ENCODE results near the gene WDR35. TPM values are rescaled to one million over a fixed set of nuclear protein-coding genes. Genes with fewer than 3 reads are reported as not detected.

The WDR35 gene
- total RNA-seq, 4 donors from 2014 or later = 2.9 to 10.9 (median 6.9) TPM

DNA sequence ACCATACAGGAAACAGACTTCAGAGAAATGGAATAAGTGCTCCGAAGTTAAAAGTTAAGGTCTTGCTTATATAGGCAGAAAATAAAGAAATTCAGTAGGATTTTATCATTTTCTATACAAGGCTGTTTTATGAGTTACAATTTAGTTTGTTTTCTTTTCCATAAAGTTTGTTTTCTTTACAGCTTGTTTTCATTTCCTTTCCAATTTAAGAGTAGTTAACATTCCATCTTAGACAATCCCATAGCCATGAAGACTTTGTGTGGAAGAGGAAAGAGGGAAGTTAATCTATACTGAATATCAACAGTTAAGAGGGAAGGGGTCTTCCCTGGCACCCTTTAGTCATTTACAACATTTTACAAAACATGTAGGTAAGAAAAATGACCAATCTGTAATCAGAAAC is 114.6 kb downstream of the WDR35 start:
- no peak overlapping the region for H3K4me3 ChIP-seq
- no peaks in the 10 kb centered on the region for H3K27me3 ChIP-seq
- H3K27ac ChIP-seq = no peak overlapping the region
- no peak for TF ChIP-seq POLR2AphosphoS5 (IDR thresholded peaks at IDR 0.05)
- TF ChIP-seq POLR2A (IDR thresholded peaks at IDR 0.05) = no peak
- TF ChIP-seq, protein P1, sequence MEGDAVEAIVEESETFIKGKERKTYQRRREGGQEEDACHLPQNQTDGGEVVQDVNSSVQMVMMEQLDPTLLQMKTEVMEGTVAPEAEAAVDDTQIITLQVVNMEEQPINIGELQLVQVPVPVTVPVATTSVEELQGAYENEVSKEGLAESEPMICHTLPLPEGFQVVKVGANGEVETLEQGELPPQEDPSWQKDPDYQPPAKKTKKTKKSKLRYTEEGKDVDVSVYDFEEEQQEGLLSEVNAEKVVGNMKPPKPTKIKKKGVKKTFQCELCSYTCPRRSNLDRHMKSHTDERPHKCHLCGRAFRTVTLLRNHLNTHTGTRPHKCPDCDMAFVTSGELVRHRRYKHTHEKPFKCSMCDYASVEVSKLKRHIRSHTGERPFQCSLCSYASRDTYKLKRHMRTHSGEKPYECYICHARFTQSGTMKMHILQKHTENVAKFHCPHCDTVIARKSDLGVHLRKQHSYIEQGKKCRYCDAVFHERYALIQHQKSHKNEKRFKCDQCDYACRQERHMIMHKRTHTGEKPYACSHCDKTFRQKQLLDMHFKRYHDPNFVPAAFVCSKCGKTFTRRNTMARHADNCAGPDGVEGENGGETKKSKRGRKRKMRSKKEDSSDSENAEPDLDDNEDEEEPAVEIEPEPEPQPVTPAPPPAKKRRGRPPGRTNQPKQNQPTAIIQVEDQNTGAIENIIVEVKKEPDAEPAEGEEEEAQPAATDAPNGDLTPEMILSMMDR (IDR thresholded peaks at IDR 0.05) = no peak
- no peak for TF ChIP-seq EP300 (IDR thresholded peaks at IDR 0.05)
- no peaks in the 10 kb centered on the region for H3K36me3 ChIP-seq
- WGBS = 94% methylated on average over 1 of the region's 1 CpG
- H3K4me1 ChIP-seq = no peaks in the 10 kb centered on the region
- no peaks in the 10 kb centered on the region for H3K9me3 ChIP-seq
- DNase-seq (ENCODE audit: low spot score in 2 of 2) = no peak

DNA sequence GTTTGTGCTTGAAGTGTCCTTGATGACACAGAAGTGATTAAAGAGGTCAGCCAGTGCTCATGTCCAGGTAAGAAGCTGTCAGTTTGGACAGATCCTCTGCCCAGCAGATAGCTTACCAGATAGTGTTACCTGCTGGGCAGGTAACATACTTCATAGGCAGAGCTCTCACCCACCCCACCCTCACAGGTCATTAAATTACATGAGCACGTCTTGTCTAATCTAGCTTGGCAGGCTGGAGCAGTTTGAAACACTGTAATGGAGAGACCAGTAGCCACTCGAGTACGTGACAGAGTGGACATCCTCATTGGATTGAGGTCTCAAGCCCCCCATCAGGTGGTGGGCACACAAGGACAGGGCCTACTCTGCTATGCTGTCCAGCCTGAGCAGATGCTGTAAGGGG is 115.2 kb downstream of the WDR35 start:
- no peaks in the 10 kb centered on the region for H3K27me3 ChIP-seq
- H3K27ac ChIP-seq = no peak overlapping the region
- whole genome bisulfite sequencing = 92% methylated on average over 3 of the region's 3 CpGs
- H3K36me3 ChIP-seq = no peaks in the 10 kb centered on the region
- TF ChIP-seq POLR2A (IDR thresholded peaks at IDR 0.05) = no peak
- TF ChIP-seq POLR2AphosphoS5 (IDR thresholded peaks at IDR 0.05) = no peak
- TF ChIP-seq EP300 (IDR thresholded peaks at IDR 0.05) = no peak
- TF ChIP-seq, protein P1 (IDR thresholded peaks at IDR 0.05) = no peak
- no peaks in the 10 kb centered on the region for H3K9me3 ChIP-seq
- no peaks in the 10 kb centered on the region for H3K4me1 ChIP-seq
- peak in 1 of 2 donors; percentile 35 for DNase-seq (ENCODE audit: low spot score in 2 of 2)
- no peak overlapping the region for H3K4me3 ChIP-seq

DNA sequence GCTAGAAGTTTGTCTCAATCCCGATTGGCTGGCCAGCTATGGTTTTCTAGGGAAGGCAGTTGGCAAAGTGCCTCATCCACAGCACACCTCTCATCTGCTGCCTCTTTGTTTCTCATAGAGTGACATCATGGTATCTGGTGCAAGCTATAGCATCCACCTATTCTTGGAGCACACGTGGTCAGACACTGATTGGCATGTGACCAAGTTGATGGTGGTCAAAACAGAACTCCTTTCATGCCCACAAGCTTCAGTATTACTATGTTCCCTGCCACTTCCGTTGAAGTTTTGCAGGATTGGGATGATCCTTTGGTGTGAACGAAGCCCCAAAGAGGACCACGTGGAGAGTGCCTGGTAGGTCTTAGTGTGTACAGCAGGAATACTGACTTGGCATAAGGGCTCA is 116.9 kb downstream of the WDR35 start:
- Histone ChIP-seq H3K4me1 (peaks cover 7% of the 10 kb centered on the region), H3K36me3 (no peaks in the 10 kb centered on the region), H3K4me3 (no peak overlapping the region), H3K27me3 (no peaks in the 10 kb centered on the region), H3K27ac (no peak overlapping the region), H3K9me3 (no peaks in the 10 kb centered on the region)
- TF ChIP-seq POLR2AphosphoS5 (IDR thresholded peaks at IDR 0.05) (no peak), EP300 (IDR thresholded peaks at IDR 0.05) (no peak), POLR2A (IDR thresholded peaks at IDR 0.05) (no peak)
- TF ChIP-seq, protein P1 (IDR thresholded peaks at IDR 0.05) = no peak
- 95% methylated on average over 5 of the region's 5 CpGs for WGBS
- peak; percentile 10 to 16 for DNase-seq (ENCODE audit: low spot score in 2 of 2)

DNA sequence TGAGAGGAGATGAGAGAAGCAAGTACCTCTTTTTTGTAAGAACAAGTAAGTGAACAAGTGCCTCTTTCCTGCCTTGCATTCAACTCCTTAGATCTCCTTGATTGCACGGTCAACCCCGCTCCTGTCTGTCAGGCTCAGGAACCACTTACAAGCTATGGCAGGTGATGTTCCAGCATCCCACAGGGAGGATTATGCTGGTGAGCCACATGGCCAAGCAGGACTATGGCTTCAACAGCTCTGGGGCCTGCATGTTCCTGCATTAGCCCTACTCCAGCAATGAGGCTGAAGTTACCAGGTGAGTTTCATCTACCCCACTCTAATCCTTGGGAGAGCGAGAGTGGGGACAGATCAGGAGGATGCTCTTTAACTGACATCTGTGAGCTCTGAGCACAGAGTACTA is 117.6 kb downstream of the WDR35 start:
- 81% methylated on average over 3 of the region's 3 CpGs for WGBS
- H3K36me3 ChIP-seq = no peaks in the 10 kb centered on the region
- H3K4me3 ChIP-seq = no peak overlapping the region
- TF ChIP-seq, protein P1 (IDR thresholded peaks at IDR 0.05) = no peak
- TF ChIP-seq POLR2AphosphoS5 (IDR thresholded peaks at IDR 0.05) (no peak), POLR2A (IDR thresholded peaks at IDR 0.05) (no peak), EP300 (IDR thresholded peaks at IDR 0.05) (no peak)
- DNase-seq (ENCODE audit: low spot score in 2 of 2) = peak; percentile 5 to 37
- no peak overlapping the region for H3K27ac ChIP-seq
- no peaks in the 10 kb centered on the region for H3K27me3 ChIP-seq
- peaks cover 7% of the 10 kb centered on the region for H3K4me1 ChIP-seq
- no peaks in the 10 kb centered on the region for H3K9me3 ChIP-seq

DNA sequence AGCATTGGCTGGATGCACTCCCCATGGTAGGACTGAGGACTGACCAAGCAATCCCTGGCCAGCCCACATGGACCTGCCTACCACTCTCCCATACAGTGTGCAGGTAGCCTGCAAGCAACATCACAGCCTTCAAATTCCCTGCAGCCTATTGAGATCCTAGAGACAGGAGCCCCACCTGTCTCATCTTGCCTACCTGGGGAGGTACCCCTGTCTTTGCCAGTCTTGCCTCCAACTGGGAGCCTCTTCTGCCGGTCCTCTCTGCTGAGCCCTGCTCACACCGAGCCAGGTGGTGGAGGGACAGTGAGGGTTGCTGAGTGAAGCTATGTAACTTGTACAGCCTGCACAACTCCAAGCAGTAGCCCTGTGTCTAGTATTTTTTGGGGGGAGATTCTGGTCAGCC is 118.1 kb downstream of the WDR35 start:
- Histone ChIP-seq H3K4me1 (peaks cover 7% of the 10 kb centered on the region), H3K4me3 (no peak overlapping the region), H3K9me3 (no peaks in the 10 kb centered on the region), H3K36me3 (no peaks in the 10 kb centered on the region), H3K27me3 (no peaks in the 10 kb centered on the region), H3K27ac (no peak overlapping the region)
- 80% methylated on average over 1 of the region's 2 CpGs for whole genome bisulfite sequencing
- peak; percentile 7 to 52 for DNase-seq (ENCODE audit: low spot score in 2 of 2)
- no peak for TF ChIP-seq EP300 (IDR thresholded peaks at IDR 0.05)
- TF ChIP-seq POLR2AphosphoS5 (IDR thresholded peaks at IDR 0.05) = no peak
- TF ChIP-seq, protein P1 (IDR thresholded peaks at IDR 0.05) = no peak
- no peak for TF ChIP-seq POLR2A (IDR thresholded peaks at IDR 0.05)

Measured in suprapubic skin (tissue), 4 donors.